GM12864 (cell line): ENCODE data around the gene PRPF19.
A peak's percentile ranks its signal among the peaks of the same experiment; 100 is the strongest.

Source experiments
- DNase-seq: peaks from one replicate; pipeline ENCODE4 v3.0.0-alpha.2; 2011; ENCODE audit warnings: low read depth
- H3K4me3 ChIP-seq: 2 replicates; pipeline ENCODE4 v1.5.1; 2011; ENCODE audit warnings: mild to moderate bottlenecking, low read depth, low read length, control low read depth
- CTCF ChIP-seq: IDR thresholded peaks from 2 replicates; pipeline ENCODE4 v1.5.1; 2011; ENCODE audit warnings: low read depth, mild to moderate bottlenecking, moderate library complexity, low read length, control low read depth, inconsistent platforms; ENCODE audit errors: missing control alignments

Gene PRPF19

GRCh38 chr11:60944490-60945294 lies 38.3 kb upstream of the PRPF19 start:
- DNase-seq = no peak
- peak; percentile 46 for TF ChIP-seq CTCF
- no peak overlapping the region for H3K4me3 ChIP-seq

- no peak for TF ChIP-seq CTCF
- DNase-seq = no peak
- H3K4me3 ChIP-seq = no peak overlapping the region
Observed at GRCh38 chr11:60942970-60943565, 36.7 kb upstream of the PRPF19 start.

- no peak for TF ChIP-seq CTCF
- DNase-seq = no peak
- no peak overlapping the region for H3K4me3 ChIP-seq
Observed at GRCh38 chr11:60942219-60942618, 35.8 kb upstream of the PRPF19 start.

GRCh38 chr11:60941371-60942119 lies 35.2 kb upstream of the PRPF19 start:
- DNase-seq = no peak
- H3K4me3 ChIP-seq = no peak overlapping the region
- no peak for TF ChIP-seq CTCF

GRCh38 chr11:60939855-60940254 lies 33.5 kb upstream of the PRPF19 start:
- DNase-seq = no peak
- no peak for TF ChIP-seq CTCF

GRCh38 chr11:60939301-60939700 lies 32.9 kb upstream of the PRPF19 start:
- no peak for TF ChIP-seq CTCF
- DNase-seq = no peak
- no peak overlapping the region for H3K4me3 ChIP-seq

More at GRCh38 chr11:60939855-60940254, 33.5 kb upstream of the PRPF19 start:
- no peak overlapping the region for H3K4me3 ChIP-seq
